GF-D8 (cell line): ENCODE measurements around the gene BABAM1.

ENCODE experiments used
- DNase-seq: peaks from one replicate; lab custom pipeline; 2025; lab: John Stamatoyannopoulos, UW

BABAM1 gene

GRCh38 chr19:17303940-17304267 is 36.7 kb downstream of the BABAM1 start:
- DNase-seq: no peak

- no peak for DNase-seq
Observed at GRCh38 chr19:17304386-17305215, 37.4 kb downstream of the BABAM1 start.

GRCh38 chr19:17305216-17305516 is 37.9 kb downstream of the BABAM1 start:
- no peak for DNase-seq

- DNase-seq: peak; percentile 99
Observed at GRCh38 chr19:17305517-17306284, 38.5 kb downstream of the BABAM1 start, which contains the start of gene MRPL34. TSS of gene MRPL34 (plus strand) at chr19:17305872. CDS start at chr19:17305893, 21 bp downstream.

- no peak for DNase-seq
Observed at GRCh38 chr19:17306285-17306714, 39.1 kb downstream of the BABAM1 start.

GRCh38 chr19:17307876-17308377 is 40.7 kb downstream of the BABAM1 start:
- no peak for DNase-seq

- DNase-seq: peak; percentile 99
Observed at GRCh38 chr19:17309198-17309964, 42.1 kb downstream of the BABAM1 start, which contains the start of gene DDA1. TSS of gene DDA1 (plus strand) at chr19:17309563. CDS start at chr19:17309655, 92 bp downstream.

GRCh38 chr19:17309965-17310461 is 42.8 kb downstream of the BABAM1 start:
- no peak for DNase-seq

GRCh38 chr19:17311455-17312188 is 44.4 kb downstream of the BABAM1 start:
- DNase-seq: no peak

- no peak for DNase-seq
Observed at GRCh38 chr19:17312189-17313113, 45.2 kb downstream of the BABAM1 start.

- DNase-seq: no peak
Observed at GRCh38 chr19:17314007-17314593, 46.9 kb downstream of the BABAM1 start.

GRCh38 chr19:17318966-17319365 is 51.7 kb downstream of the BABAM1 start:
- no peak for DNase-seq

- no peak for DNase-seq
Observed at GRCh38 chr19:17319473-17320238, 52.4 kb downstream of the BABAM1 start.

- no peak for DNase-seq
Observed at GRCh38 chr19:17320435-17320834, 53.2 kb downstream of the BABAM1 start.

GRCh38 chr19:17321655-17322489 is 54.6 kb downstream of the BABAM1 start:
- no peak for DNase-seq

- no peak for DNase-seq
Observed at GRCh38 chr19:17322854-17323253, 55.6 kb downstream of the BABAM1 start.

- DNase-seq: no peak
Observed at GRCh38 chr19:17323300-17323963, 56.2 kb downstream of the BABAM1 start.

- DNase-seq: no peak
Observed at GRCh38 chr19:17323964-17324332, 56.7 kb downstream of the BABAM1 start.
